ENCODE results near the gene CFDP1. TPM values are rescaled to one million over a fixed set of nuclear protein-coding genes. Genes with fewer than 3 reads are reported as not detected.
A peak's percentile ranks its signal among the peaks of the same experiment; 100 is the strongest.

Gene CFDP1
- total RNA-seq (2022) (41.3 and 44.7 TPM in 2 replicates), Bru-seq, nascent RNA (percentile 79 among the genes with signal in this experiment), BruChase-seq, experiment 1, labeled RNA remaining after a 6-hour chase (percentile 73 among the genes with signal in this experiment), BruChase-seq, experiment 2, labeled RNA remaining after a 2-hour chase (percentile 76 among the genes with signal in this experiment)
- long read RNA-seq, transcript CFDP1-201 (7 exons, 1,275 nt), result major isoform, 34 of 56 reads
- long read RNA-seq, partial matches to known transcripts, result 3 of 56 reads
- long read RNA-seq, other reads (novel, unspliced or antisense), result 15 of 56 reads

DNA sequence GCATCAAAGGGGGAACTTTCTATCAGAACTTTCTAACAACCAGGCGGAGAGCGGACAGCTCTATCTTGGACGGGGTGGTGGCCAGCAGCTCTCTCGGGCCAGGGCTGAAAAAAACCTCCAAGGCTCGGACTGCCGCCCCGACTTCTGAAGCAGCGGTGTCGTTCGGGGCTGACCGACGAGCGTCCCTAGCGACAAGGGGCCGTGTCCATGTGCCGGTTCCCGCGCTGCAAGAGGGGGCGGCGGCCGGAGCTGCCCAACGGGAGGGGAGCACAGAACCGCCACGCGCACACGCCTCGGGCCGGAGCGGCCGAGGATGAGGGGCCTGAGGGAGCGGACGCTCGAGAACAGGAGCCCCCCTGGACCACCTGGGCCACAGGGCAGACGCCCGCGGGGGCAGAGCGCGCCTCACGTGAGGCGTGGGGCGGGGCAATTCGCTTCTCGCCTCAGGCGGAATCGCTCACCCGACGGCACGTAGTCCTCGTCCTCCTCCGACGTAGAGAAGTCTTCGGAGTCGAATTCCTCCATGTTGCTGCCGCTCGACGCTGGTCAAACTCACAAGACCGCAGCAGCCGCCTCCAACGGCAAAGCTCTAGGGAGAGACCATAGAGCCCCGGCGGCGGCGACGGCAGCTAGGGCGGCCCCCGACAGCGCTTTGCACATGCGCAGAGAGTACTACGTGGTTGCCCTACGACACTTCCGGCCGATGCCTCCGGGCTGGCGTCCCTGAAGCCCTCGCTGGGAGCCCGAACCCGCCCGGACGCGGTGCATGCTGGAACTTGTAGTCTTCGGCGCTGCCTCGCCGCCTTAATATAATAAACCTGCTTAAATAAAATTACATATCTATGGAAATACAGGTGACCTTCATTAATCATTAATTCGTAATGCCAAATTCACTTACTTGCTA is at the start of gene CFDP1:
Gene CFDP1 (minus strand): TSS at position 676 of the 904 bp plus-strand sequence. CDS start 151 bp downstream, at position 525.
- TF ChIP-seq, protein P1, sequence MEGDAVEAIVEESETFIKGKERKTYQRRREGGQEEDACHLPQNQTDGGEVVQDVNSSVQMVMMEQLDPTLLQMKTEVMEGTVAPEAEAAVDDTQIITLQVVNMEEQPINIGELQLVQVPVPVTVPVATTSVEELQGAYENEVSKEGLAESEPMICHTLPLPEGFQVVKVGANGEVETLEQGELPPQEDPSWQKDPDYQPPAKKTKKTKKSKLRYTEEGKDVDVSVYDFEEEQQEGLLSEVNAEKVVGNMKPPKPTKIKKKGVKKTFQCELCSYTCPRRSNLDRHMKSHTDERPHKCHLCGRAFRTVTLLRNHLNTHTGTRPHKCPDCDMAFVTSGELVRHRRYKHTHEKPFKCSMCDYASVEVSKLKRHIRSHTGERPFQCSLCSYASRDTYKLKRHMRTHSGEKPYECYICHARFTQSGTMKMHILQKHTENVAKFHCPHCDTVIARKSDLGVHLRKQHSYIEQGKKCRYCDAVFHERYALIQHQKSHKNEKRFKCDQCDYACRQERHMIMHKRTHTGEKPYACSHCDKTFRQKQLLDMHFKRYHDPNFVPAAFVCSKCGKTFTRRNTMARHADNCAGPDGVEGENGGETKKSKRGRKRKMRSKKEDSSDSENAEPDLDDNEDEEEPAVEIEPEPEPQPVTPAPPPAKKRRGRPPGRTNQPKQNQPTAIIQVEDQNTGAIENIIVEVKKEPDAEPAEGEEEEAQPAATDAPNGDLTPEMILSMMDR (IDR thresholded peaks at IDR 0.05; ENCODE audit: unreplicated experiment), result no peak
- no TSS peak for BruUV-seq (replicated peaks)
- peak; percentile 95 for DNase-seq (ENCODE audit: unreplicated experiment)
- peaks cover 4% of the 10 kb centered on the region for H3K36me3 Mint-ChIP-seq (ENCODE audit: insufficient read depth, unreplicated experiment)
- intact Hi-C loops (cut with micrococcal nuclease), result no loop called here
- POLR2A ChIA-PET, result interaction anchor here (0.6 to 2.9 kb wide), 32 partner anchors 10 to 285 kb away, joined by 3 to 48 read pairs (median 4); partner anchors contain the start of genes ADAT1, KARS1, TERF2IP and TMEM231
- peaks cover 13% of the 10 kb centered on the region for H3K4me1 Mint-ChIP-seq (ENCODE audit: insufficient read depth, unreplicated experiment)
- H3K9me3 Mint-ChIP-seq (ENCODE audit: unreplicated experiment), result no peaks in the 10 kb centered on the region
- H3K27ac Mint-ChIP-seq (ENCODE audit: low read depth, unreplicated experiment), result peak within 1 kb of the TSS; percentile 86
- CTCF ChIA-PET, result interaction anchor here (0.6 to 1.6 kb wide), 8 partner anchors 9 to 199 kb away, joined by 3 to 5 read pairs (median 3); no protein-coding TSS in a partner anchor
- H3K4me3 Mint-ChIP-seq (ENCODE audit: unreplicated experiment), result peak within 1 kb of the TSS; percentile 77
- H3K27me3 Mint-ChIP-seq (ENCODE audit: insufficient read depth, unreplicated experiment), result no peaks in the 10 kb centered on the region

DNA sequence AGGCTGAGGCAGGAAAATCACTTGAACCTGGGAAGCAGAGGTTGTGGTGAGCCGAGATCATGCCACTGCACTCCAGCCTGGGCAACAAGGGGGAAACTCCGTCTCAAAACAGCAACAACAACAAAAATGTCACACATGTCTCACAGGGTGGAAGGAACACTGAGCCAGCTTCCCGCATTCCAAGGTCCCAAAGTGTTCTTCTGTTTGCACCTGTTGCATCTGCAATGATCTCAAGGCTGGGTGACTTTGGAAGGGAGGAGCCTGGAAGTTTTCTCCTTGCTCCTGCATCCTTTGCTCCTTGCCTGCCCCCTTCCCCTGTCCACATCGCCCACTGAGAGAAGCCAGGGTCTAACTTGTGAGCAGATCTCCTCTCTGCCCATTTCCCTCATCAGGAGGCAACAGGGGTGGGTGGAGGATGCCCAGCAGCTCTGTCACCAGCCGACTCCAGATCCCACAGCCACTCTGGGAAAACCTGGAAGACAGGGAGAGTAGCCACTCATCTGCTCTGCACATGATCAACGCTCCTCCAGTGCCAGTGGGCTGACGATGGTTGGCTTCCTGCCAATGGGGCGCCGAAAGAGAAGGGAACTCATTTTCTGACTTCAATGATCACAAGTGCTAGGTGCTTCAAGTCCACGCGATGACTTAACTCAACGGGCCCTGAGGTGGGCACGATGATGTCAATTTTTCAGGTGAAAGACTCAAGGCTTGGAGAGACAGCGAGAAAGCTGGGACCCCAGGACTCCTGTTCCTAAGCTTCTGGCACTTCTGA is 49.3 kb upstream of the CFDP1 start:
- Mint-ChIP-seq H3K36me3 (ENCODE audit: insufficient read depth, unreplicated experiment) (peaks cover 6% of the 10 kb centered on the region), H3K9me3 (ENCODE audit: unreplicated experiment) (no peaks in the 10 kb centered on the region), H3K4me3 (ENCODE audit: unreplicated experiment) (no peak overlapping the region), H3K27ac (ENCODE audit: low read depth, unreplicated experiment) (peak overlapping the region; percentile 70), H3K27me3 (ENCODE audit: insufficient read depth, unreplicated experiment) (no peaks in the 10 kb centered on the region), H3K4me1 (ENCODE audit: insufficient read depth, unreplicated experiment) (peaks cover 40% of the 10 kb centered on the region)
- DNase-seq (ENCODE audit: unreplicated experiment), result peak; percentile 49
- ChIA-PET POLR2A (interaction anchor here (0.9 to 6.7 kb wide), 8 partner anchors 10 to 281 kb away, joined by 3 to 46 read pairs (median 10); partner anchors contain the start of genes ADAT1, GABARAPL2, TMEM170A and TMEM231), CTCF (interaction anchor here (0.6 to 2.6 kb wide), 7 partner anchors 10 to 1689 kb away, joined by 3 to 20 read pairs (median 4); partner anchors contain the start of gene TMEM170A)
- TF ChIP-seq, protein P1 (IDR thresholded peaks at IDR 0.05; ENCODE audit: unreplicated experiment), result no peak
- BruUV-seq (replicated peaks), result no TSS peak
- intact Hi-C loops (cut with micrococcal nuclease), result no loop called here

DNA sequence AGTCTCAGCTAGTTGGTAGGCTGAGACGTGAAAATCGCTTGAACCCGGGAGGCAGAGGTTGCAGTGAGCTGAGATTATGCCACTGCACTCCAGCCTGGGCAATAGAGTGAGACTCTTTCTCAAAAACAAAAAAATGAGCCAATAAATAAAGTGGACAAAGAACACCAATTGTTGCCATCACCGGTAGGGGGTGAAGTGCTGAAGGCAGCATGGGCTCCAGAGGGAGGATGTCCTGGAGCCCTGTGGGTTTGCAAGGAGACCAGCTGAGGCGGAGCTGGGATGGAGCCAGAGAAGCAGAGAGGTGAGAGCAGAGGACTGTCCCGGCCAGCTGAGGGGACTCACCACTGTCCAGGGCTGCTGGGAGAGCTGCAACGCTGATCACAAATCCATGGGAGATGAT is 48.2 kb upstream of the CFDP1 start:
- intact Hi-C loops (cut with micrococcal nuclease), result no loop called here
- POLR2A ChIA-PET, result interaction anchor here (0.6 to 6.7 kb wide), 3 partner anchors 12 to 98 kb away, joined by 3 to 46 read pairs (median 3); no protein-coding TSS in a partner anchor
- Mint-ChIP-seq H3K27ac (ENCODE audit: low read depth, unreplicated experiment) (no peak overlapping the region), H3K4me3 (ENCODE audit: unreplicated experiment) (no peak overlapping the region), H3K4me1 (ENCODE audit: insufficient read depth, unreplicated experiment) (peaks cover 48% of the 10 kb centered on the region), H3K36me3 (ENCODE audit: insufficient read depth, unreplicated experiment) (peaks cover 6% of the 10 kb centered on the region), H3K27me3 (ENCODE audit: insufficient read depth, unreplicated experiment) (no peaks in the 10 kb centered on the region), H3K9me3 (ENCODE audit: unreplicated experiment) (no peaks in the 10 kb centered on the region)
- TF ChIP-seq, protein P1 (IDR thresholded peaks at IDR 0.05; ENCODE audit: unreplicated experiment), result peak; percentile 18
- no peak for DNase-seq (ENCODE audit: unreplicated experiment)
- no TSS peak for BruUV-seq (replicated peaks)
- CTCF ChIA-PET, result interaction anchor here (0.7 to 2.6 kb wide), 3 partner anchors 10 to 16 kb away, joined by 4 to 20 read pairs (median 11); partner anchors contain the start of gene TMEM170A

Data from MCF 10A (cell line).